Superior temporal gyrus (tissue), 1 donor: Measurements from ENCODE around the gene TRMT1.

Experiments used
- DNase-seq: peaks from one replicate; pipeline ENCODE4 v3.0.0-alpha.2; 2016; ENCODE audit errors: extremely low spot score

The TRMT1 gene

DNA sequence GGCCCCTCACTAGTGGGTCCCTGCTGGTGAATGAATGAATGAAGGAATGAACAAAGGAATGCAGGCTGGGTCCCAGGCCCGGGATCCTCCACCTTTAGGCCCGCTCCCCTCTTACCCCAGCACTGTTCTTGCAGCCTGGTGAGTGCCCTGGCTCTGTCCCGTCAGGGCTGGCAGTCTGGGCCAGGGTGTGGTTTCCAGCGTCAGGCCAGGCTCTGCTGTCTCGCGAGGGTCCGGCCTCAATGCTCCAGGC is 14.2 kb downstream of the TRMT1 start:
- no peak for DNase-seq

DNA sequence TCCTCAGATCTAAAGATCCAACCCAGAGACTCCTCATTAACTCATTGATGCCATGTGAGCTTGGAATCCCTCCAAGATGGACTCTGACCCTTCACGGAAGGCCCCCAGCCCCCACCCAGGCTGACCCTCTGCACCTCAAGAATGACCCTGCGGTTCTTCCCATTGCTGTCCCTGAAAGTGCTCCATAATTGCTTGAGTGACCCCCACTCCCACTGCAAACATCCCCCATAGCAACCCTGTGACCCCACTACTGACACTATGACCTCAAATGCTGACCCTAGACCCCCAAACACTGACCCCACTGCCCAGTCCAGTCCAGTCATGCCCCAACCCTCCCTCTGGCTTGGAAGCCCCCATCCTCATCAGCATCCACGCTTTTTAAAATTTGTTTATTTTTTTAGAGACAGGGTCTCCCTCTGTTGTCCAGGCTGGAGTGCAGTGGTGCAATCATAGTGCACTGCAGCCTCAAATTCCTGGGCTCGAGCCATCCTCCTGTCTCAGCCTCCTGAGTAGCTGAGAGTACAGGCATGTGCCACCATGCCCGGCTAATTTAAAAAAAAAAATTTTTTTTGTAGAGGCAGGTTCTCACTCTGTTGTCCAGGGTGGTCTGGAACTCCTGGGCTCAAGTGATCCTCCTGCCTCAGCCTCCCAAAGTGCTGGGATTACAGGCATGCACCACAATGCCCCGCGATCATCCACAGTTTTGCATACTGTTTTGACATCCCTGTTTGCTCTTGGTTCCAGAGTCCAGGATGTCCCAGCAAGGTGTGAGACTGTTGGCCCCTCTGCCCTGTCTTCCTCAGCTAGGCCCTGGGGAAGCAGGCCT is 14.7 kb downstream of the TRMT1 start:
- DNase-seq: no peak

DNA sequence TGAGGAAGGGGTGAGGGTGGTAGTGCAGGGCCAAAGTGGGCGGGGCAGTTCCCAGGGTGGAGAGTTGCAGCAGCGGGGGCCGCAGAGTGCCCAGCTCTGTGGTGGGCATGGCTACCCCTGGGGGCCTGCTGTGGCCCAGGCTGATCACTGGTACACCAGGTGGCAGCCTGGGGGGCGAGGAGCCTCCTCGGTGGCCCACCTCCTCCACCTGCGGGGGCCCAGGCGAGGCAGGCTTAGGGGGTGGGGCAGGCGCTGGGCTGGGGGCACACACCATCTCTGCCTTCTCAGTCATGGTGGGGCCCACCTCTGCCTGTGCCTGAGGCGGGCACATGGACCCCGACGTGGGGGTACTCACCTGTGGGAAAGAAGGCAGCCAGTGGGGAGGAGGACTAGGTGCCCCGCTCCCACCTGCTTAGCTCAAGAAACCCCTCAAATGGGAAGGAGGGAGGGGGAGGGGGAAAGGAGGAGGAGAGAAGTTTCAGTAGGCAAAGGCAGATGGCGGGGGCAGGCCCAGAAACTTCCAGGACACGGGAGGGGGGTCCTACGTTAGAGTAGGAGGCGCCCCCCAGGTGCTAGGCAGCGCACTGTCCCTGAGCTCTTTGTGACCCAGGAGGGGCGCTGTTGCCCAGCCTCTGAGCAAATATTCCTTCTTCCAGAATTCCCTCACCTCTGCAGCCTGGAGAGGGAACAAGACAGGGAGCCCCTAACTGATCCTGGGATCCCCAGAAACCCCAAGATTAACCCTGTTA is 15.5 kb downstream of the TRMT1 start:
- peak; percentile 6 for DNase-seq

DNA sequence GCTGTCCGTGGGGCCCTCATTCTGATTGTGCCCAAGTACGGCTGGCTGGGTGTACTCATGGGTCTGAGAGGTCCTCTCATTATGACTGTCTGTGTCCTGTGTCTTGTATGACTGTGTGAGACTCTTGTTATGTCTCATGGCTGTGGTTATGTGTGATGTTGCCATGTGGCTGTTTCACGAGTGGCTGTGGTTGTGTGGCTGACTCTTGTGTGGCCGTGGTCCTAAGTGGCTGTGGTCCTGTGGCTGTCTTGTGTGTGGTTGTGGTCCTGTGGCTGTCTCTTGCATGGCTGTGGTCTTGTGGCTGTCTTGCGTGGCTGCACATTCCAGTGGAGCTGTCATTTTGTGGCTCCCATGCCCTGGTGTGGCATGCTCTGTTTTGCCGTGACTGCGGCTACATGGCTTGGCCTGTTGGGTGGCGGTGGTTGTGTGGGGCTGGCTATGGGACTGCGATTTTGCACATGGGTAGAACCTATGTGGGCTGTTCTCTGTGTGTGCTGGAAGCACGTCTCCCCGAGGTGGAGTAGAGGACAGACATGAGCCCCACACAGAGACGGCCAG is 16.4 kb downstream of the TRMT1 start:
- DNase-seq: no peak

DNA sequence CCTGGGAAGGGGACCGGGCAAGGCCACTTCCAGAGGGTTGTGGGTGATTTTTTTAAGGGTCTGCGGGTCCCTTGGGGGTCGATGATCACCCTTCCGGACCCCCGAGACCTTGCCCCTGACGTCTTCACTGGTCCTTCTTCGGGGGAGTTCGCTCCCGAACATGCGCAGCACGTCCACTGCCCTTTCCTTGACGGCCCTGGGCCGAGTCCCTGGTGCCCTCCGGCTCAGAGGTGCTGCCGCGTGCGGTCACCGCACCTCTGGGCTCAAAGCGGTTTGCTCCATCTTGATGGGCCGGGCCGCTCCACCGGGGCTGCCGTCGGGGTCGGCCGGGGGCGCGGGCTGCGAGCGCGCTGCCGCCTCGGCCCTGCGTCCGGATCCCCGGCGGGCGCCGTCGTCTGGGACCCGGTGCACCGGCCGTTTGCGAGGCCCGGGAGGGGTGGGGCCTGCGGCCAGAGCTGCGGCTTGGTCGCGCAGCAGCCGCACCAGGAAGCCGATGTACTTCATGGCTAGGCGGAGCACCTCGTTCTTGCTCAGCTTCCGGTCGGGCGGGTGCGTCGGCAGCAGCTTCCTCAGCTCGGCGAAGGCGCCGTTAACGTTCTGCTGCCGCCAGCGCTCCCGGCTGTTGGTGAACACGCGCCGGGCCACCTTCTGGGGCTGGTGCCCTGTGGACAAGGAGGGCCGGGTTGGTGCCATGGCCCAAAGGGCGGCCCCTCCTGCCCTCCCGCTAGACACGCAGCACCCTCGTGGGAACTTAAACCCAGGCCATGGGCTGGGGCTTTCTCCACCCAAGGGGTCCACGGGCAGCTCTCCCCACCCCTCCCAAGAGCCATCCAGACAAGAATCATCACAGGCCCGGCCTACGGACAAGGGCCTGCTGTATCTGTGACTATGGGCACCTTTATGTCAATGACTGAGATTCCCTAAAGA is 17.2 kb downstream of the TRMT1 start:
- no peak for DNase-seq

DNA sequence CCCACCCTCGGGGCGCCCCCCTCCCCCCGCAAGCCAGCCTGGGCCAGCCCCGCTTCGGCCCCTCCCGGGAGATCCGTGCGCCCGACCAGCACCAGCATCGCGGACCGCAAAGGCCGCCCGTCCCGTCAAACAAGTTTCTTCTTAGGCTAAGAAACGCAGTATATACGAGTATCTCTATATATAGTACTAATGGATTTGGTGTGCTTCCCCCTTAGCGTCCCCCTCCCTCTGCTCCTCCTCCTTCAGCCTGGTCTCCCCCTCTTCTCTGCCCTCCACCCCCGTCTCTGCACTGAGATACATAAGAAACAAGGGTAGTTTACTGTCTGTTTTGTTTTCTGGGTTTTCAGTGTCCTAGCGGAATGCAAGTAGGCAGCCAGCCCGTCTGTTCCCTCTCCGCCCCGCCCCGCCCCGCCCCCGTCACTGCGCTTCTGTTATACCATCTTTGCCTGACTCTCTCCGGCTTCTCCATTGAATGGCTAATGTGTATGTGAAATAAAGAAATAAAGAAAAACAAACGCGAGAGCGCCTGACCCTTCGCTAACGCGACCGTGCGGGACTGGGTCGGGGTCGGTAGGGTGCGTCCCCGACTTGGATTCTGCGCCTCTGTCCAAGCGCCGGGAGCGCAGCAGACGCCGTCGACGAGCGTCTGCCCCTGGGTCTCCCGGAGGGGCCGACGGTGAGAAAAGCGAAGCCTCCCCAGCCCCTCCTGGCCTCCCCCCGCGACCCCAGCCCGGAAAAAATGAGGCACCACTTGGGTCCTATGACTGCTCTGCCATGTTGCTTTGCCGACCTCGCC is 18.1 kb downstream of the TRMT1 start:
- no peak for DNase-seq

DNA sequence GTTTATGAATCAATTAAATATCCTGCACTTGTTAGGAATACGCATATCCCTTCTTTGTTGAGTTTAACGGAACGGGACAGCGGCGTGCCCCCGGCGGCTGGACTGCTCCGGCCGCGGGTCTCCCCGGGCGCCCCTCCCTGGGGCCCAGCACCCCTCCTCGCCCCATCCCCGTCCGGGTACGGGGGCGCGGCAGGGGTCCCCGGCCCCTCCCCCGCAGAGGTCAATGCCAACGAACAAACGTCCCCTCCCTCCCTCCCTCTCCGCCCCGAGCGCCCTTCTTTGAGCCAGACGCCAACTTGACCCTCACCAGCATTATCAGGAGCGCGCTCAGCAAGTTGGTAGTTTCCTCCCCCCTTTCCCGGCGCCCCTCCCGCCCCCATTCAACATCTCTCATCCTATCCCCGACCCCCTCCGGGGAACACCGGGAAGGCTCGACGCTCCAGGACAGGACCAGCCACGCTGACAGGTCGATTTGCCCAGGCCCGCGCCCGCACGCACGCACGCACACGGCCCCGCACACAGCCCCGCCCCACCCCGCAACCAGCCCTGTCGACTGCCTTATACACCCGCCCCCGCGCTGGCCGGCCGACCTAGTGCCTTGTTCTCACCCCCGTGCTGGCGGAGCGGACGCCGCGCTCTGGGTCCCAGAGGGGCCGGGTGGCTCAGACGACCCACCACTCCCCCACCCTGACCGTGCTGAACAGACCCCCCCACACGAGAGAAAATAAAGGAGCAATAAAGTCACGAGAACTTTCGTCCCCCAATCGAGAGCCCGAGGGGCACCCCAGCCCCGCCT is 18.9 kb downstream of the TRMT1 start:
- DNase-seq: no peak

DNA sequence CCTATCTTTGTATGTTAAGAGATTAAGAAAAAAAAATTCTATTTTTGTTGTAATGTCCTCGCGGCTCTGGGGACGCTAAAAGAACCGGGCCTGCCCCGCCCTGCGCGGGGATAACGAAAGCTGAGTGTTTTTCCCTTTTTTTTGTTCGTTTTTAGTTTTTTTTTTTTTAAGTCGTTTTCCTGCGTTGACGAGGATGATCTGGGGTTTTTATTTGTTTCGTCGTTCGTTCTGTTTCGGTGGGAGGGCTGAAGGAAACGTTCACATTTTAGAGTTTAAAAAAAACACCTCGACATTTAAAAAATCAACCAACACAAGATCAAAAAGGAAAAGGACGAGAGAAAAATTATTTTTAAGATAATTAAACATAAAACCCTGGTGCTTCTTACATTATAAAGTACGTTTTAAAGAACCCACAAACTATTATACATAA is 19.5 kb downstream of the TRMT1 start:
- peak; percentile 28 for DNase-seq

DNA sequence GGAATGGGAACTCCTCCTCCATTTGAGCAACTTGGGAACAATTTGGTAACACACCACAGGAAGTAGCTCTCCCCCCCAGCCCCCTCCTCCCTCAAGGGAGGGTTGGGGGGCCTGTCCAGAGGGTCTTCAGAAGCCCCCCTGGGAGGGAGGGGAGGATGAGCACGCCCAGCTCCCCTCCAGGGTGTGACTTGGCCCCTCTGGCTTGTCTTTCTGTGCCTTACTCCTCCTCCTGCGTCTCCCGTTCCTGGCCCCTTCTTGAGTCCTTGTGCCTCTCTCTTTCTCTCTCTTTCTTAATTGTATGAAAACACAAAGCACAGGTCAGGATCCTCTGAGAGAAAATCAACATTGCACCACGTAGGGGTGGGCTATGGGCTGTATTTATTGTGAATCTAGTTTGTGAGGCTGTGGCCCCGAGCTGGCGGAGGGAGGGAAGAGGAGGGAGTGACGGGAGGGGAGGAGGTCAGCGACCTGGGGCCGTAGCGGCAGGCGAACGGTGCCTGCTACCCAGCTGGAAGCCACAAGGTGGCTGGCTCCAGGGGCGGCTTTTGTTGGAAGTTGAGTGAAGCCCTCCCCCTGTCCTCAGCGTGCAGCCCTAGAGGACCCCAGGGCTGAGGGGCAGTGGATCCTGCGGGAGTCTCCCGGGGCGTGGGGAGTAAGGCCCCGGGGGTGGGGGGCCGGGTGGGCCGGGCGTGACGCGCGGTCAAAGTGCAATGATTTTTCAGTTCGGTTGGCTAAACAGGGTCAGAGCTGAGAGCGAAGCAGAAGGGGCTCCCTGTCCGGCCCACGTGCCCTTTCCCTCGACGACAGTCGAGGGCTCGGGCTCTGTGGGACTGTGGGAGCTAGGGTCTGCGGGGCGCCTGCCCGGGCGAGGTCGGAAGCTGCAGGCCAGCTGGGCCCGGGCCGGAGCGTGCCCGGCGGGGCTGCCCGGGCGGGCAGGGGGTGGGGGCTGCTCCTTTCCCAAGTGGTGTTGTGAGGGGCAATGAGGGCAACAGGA is 20.3 kb downstream of the TRMT1 start:
- DNase-seq: peak; percentile 10

DNA sequence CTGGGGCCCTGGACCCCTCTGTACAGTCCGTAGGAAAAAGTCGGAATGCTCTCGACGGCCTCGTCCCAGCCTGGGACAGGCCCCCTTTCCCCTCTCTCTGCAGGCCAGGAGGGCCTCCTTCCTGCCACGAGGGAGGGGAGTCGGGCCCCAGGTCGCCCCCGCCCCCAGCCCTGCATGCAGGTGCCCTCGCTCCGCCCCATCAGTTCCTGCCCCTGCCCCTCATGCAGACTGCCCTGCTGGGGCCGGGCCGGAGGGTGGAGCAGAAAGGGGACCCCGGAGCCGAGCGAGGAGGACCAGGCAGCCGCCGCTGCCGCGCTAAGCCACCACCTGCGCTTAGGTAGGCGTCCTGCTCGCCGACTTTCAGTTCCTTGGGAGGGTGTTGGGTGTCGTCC is 21.2 kb downstream of the TRMT1 start:
- peak; percentile 3 for DNase-seq

DNA sequence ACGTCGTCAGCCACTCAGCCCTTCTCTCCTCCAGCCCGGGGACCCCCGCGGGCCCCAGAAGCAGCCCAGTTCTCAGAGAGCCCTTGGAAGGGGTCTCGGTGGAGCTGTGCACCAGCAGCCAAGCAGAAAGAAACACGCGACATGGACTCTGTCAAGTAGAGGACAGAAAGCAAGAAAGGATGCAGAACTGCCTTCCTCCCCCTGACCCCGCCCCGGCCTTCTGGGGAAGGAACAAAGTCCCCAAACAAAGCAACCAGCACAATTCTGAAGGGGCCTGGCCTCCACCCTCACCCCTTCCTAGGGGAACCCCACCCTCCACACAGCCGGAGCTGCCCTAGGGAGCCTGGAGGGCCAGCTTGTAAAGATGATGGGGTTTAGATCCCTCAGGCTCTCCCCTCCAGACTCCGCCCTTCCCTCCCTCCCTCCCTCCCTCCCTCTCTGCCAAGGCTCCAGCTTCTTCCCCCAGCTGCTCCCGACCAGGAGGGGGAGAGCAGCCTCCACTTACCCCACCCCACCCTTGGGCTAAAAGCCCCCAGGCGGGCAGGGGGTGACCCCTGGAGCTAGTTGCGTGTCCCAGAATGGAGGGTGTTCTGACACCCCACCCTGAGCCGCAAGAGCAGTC is 21.7 kb downstream of the TRMT1 start:
- DNase-seq: peak; percentile 7

DNA sequence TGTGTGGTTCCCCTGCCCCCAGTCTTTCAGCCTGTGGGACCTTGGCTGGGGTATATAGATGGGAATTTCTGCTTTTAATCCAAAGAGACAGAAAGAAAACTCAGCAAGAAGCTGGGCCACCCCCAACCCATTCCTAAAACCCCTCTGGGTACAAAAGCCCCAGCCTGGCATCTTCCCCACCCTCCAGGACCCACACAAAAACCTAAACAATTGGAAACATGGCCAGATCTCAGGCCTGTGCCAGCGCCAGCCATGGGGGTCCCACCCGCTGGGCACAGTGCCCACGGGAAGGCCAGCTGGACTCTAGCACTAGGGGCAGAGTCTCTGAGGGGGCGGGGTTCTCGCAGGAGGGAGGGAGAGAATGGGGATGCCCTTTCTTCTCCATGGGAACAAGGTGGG is 22.4 kb downstream of the TRMT1 start:
- DNase-seq: no peak

DNA sequence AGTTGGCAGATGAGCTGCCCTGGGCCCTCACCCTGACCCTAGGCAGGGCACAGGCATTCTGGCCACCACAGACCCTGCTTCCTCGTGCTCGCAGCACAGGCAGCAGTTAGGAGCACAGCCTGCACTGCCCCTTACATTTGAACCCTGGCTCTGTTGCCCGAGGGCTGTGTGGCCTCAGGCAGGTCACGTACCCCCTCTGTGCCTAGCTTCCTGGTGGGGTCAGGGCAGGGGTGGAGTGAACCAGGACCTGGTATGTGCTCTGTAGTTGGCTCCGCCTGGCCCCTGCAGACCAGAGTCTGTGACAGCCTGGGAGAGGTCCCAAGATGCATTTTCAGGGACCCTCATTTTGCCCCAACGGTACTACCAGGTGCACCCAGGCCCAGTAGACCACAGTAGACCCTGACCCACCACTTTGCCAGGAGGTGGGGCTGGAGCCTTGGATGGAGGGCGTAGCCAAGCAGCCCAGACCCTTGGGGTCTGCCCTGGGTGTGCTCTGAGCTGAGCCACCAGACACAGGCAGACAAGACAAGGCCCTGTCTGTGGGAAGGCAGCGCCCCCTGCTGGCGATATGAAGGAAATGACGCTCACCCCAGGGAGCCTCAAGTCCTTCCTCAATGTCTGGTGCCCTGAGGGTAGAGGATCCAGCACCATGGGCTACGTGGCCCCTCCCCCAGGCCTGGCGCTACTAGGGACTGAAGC is 23.0 kb downstream of the TRMT1 start:
- peak; percentile 94 for DNase-seq

DNA sequence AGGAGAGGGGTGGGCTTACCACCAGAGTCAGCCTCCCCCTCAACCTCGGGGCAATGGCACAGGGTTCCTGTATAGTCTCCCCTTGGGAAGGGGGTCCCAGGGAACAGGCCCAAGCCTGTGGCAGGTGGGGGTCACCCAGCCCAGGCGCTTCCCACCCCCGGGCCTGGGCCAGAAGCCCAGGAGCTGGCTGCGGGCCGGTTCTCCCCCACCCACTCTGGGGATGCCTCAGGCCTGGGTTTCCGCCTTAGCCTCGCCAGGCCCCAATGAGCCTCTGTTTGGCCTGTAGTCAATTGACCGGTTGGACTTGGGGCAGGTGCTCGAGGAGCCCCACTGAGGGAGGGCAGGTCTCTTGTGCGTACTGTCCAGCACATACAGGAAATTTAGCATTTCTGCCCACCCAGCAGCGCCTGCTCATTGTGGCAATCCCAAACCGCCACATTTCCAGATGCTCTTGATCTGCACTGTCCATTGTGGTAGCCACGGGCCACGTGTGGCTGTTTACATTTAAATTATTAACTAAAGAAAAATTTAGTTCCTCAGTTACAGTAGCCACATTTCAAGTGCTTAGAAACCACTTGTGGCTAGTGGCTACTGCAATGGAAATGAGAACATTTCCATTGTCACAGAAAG is 23.8 kb downstream of the TRMT1 start:
- DNase-seq: peak; percentile 16

DNA sequence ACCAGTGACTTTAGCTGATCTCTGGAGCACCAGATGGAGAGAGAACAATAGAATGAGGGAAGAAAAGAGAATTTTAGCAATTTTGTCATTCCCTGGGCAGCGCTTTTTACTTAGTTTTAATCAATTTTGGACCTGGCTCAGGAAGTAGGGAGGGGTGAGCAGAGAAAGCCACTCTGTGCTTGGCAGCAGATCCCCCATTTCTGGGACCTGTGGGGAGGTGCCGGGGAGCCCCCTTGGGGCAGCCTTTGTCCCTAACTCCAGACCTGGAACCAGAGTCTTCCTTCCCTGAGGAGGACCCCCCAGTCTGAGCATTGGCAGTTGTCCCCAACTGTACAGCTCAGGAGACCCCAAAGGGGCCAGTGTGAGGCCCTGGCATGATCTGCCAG is 24.4 kb downstream of the TRMT1 start:
- peak; percentile 14 for DNase-seq

DNA sequence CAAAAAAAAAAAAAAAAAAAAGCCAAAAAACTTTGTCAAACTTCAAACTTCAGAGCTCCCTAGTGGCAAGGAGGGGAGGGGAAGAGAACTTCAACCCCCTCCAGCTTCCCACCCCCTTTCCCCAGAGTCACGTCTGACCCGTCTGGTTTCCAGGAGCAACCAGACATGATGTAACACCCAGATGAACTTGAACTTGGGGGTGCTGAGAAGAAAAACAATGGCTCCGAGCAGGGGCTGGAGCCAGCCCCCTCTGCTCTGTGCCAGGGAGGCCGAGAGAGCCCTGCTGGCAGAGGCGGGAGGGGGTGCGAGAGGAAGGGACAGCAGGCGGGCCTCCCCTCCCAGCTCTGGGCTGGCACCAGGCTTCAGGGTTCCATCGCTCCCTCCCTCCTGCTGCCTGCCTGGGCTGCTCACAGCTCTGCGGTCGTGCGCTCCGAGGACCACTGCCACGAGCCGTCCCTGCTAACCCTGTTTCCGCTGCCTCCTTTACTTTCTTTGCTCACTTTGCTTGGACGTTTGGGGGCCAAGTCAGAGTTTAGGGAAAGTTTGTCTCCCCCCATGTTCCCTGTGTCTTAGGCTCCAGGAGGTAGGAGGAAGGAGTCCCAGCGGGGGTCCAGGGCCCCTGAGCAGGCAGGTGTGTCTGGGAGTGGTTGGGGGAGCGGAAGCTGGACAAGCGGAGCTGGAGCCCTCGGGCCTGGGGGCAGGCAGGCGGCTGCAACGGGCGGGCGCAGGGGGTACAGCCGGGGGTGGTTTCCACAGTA is 25.0 kb downstream of the TRMT1 start:
- DNase-seq: peak; percentile 67
